HCT116 (cell line): Measurements from ENCODE around the gene ROR2. TPM values are rescaled to one million over a fixed set of nuclear protein-coding genes. Genes with fewer than 3 reads are reported as not detected.

Experiments
- ATAC-seq: fragments of 200-7000 bp; cut with Tn5 transposase; 2 replicates; pipeline ENCODE4 v1.9.1; 2020; ENCODE audit warnings: mild to moderate bottlenecking, moderate library complexity
- BruUV-seq: library from RNA; stranded (reverse); fragments of 400-500 nt; replicated peaks from 2 replicates; lab custom pipeline; 2021; lab: Mats Ljungman, UMichigan
- CTCF ChIA-PET: fragments of 300-600 bp; sonication (Branson Sonifier 250); formaldehyde crosslinking; loops from one replicate; lab custom pipeline; 2021; ENCODE audit warnings: antibody characterized with exemption; lab: Charles Lee
- POLR2A ChIA-PET: fragments of 300-600, 350-600 bp; sonication (Branson Sonifier 250); formaldehyde crosslinking; loops from one replicate; lab custom pipeline; 2021; ENCODE audit warnings: antibody characterized with exemption; lab: Charles Lee
- RAD21 ChIA-PET, 2 experiments: fragments of 300-600 bp; sonication (Branson Sonifier 250); formaldehyde crosslinking; loops; one replicate each; lab custom pipeline; 2023; ENCODE audit warnings: low total read pairs in 2 of 2; ENCODE audit not compliant: uncharacterized antibody in 2 of 2, unreplicated experiment in 2 of 2, low non-redundant PET in 1 of 2; lab: Charles Lee
- DNase-seq: peaks from one replicate; pipeline ENCODE4 v3.0.0-alpha.2; 2010; ENCODE audit warnings: low read depth, low spot score
- H2AFZ ChIP-seq: fragments of 200-600 bp; shearing (Covaris generic), sonication (generic); 2 replicates; pipeline ENCODE4 v1.6.1; 2017; ENCODE audit warnings: low read depth, mixed run types, mixed read lengths, antibody characterized with exemption, low read length; ENCODE audit not compliant: poor library complexity, severe bottlenecking
- H3K27ac ChIP-seq: 2 replicates; pipeline ENCODE4 v1.5.1; 2012; ENCODE audit warnings: low read depth, low read length
- H3K27me3 ChIP-seq: fragments of 200-600 bp; sonication (generic); 2 replicates; pipeline ENCODE4 v1.6.1; 2016; ENCODE audit warnings: mixed run types, low read length, mixed read lengths; ENCODE audit not compliant: insufficient read depth
- H3K36me3 ChIP-seq, 2 experiments: fragments of 200-500 bp in 1 of 2; fragments of 200-600 bp in 1 of 2; sonication (Bioruptor generic) in 1 of 2; sonication (generic) in 1 of 2; 2 replicates each; pipeline versions ENCODE4 v1.5.1 to v1.6.1; 2014 to 2016; ENCODE audit warnings: low read length in 2 of 2, inconsistent platforms in 1 of 2, mixed read lengths in 1 of 2, mixed run types in 1 of 2; ENCODE audit not compliant: insufficient read depth in 2 of 2, control insufficient read depth in 1 of 2
- H3K4me1 ChIP-seq, 2 experiments: fragments of 200-600 bp in 1 of 2; sonication (generic) in 1 of 2; 2 replicates each; pipeline versions ENCODE4 v1.5.1 to v1.6.1; 2012 to 2017; ENCODE audit warnings: low read length in 2 of 2, inconsistent platforms in 1 of 2, mild to moderate bottlenecking in 1 of 2, mixed read lengths in 1 of 2, mixed run types in 1 of 2, moderate library complexity in 1 of 2; ENCODE audit not compliant: insufficient read depth in 2 of 2, control insufficient read depth in 1 of 2
- H3K4me2 ChIP-seq: fragments of 200-600 bp; sonication (generic); 2 replicates; pipeline ENCODE4 v1.6.1; 2017; ENCODE audit warnings: mixed run types, low read length, mixed read lengths
- H3K4me3 ChIP-seq, 2 experiments: fragments of 200-600 bp in 1 of 2; sonication (generic) in 1 of 2; replicated peaks in 1 of 2; 2 replicates each; pipeline ENCODE4 v1.5.1; 2011 to 2016; ENCODE audit warnings: low read length in 2 of 2, control low read depth in 1 of 2, low read depth in 1 of 2, mild to moderate bottlenecking in 1 of 2, mixed read lengths in 1 of 2, mixed run types in 1 of 2
- H3K79me2 ChIP-seq: fragments of 200-600 bp; sonication (generic); 2 replicates; pipeline ENCODE4 v1.6.1; 2017; ENCODE audit warnings: mild to moderate bottlenecking, mixed run types, low read length, moderate library complexity, mixed read lengths; ENCODE audit not compliant: insufficient read depth
- H3K9ac ChIP-seq: fragments of 200-600 bp; sonication (generic); 2 replicates; pipeline ENCODE4 v1.6.1; 2016; ENCODE audit warnings: low read length, mixed read lengths
- H3K9me2 ChIP-seq: fragments of 200-600 bp; sonication (generic), shearing (Covaris generic); 2 replicates; pipeline ENCODE4 v1.6.1; 2017; ENCODE audit warnings: mixed run types, mild to moderate bottlenecking, moderate library complexity; ENCODE audit not compliant: insufficient read depth
- H3K9me3 ChIP-seq, 2 experiments: fragments of 200-500 bp in 1 of 2; fragments of 200-600 bp in 1 of 2; sonication (Bioruptor generic) in 1 of 2; sonication (generic) in 1 of 2; 2 replicates each; pipeline ENCODE4 v1.6.1; 2014 to 2017; ENCODE audit warnings: low read length in 2 of 2, mixed read lengths in 2 of 2, inconsistent platforms in 1 of 2, low read depth in 1 of 2, mild to moderate bottlenecking in 1 of 2, mixed run types in 1 of 2, moderate library complexity in 1 of 2; ENCODE audit not compliant: control insufficient read depth in 1 of 2, insufficient read depth in 1 of 2
- H4K20me1 ChIP-seq: fragments of 200-600 bp; sonication (generic), shearing (Covaris generic); 2 replicates; pipeline ENCODE4 v1.6.1; 2017; ENCODE audit warnings: mixed run types, mild to moderate bottlenecking, moderate library complexity; ENCODE audit not compliant: insufficient read depth
- ELF1 ChIP-seq: IDR thresholded peaks from 2 replicates; pipeline ENCODE4 v1.6.1; 2012; ENCODE audit warnings: low read depth, borderline replicate concordance
- POLR2A ChIP-seq: IDR thresholded peaks from 2 replicates; pipeline ENCODE4 v1.7.0; 2011; ENCODE audit warnings: borderline replicate concordance; ENCODE audit not compliant: insufficient read depth, insufficient read length; ENCODE audit errors: extremely low read depth
- POLR2AphosphoS5 ChIP-seq: IDR thresholded peaks from 2 replicates; pipeline ENCODE4 v1.6.1; 2011; ENCODE audit warnings: mild to moderate bottlenecking, low read depth, low read length, moderate library complexity
- RAD21 ChIP-seq: IDR thresholded peaks from 2 replicates; pipeline ENCODE4 v1.6.1; 2012; ENCODE audit warnings: low read depth, mild to moderate bottlenecking
- TCF7L2 ChIP-seq: IDR thresholded peaks from 2 replicates; pipeline ENCODE4 v1.7.0; 2011; ENCODE audit warnings: borderline replicate concordance, inconsistent platforms; ENCODE audit not compliant: insufficient read depth, insufficient read length; ENCODE audit errors: extremely low read depth
- intact Hi-C: fragments of 100-400 bp; cut with micrococcal nuclease; formaldehyde crosslinking; loops from 2 replicates; pipeline ENCODE4 v1.10.0; 2022
- total RNA-seq: library from RNA; stranded (reverse); gene quantifications from one replicate; pipeline ENCODE4 v1.2.1, GENCODE V29; 2021; ENCODE audit not compliant: unreplicated experiment
- TF ChIP-seq, protein P1 (sequence below), 3 experiments: fragments of 200-600 bp in 1 of 3; sonication (generic) in 1 of 3; IDR thresholded peaks in 2 of 3; conservative IDR thresholded peaks in 1 of 3; 2 replicates each; pipeline ENCODE4 v1.5.1; 2012 to 2017; ENCODE audit warnings: low read depth in 2 of 3, low read length in 2 of 3, antibody characterized with exemption in 1 of 3, borderline replicate concordance in 1 of 3, control low read depth in 1 of 3, mild to moderate bottlenecking in 1 of 3, mixed read lengths in 1 of 3, mixed run types in 1 of 3, moderate library complexity in 1 of 3; ENCODE audit not compliant: insufficient read depth in 1 of 3

ROR2 gene
- total RNA-seq, 1 experiment from 2014 or later, result 15.7 TPM

DNA sequence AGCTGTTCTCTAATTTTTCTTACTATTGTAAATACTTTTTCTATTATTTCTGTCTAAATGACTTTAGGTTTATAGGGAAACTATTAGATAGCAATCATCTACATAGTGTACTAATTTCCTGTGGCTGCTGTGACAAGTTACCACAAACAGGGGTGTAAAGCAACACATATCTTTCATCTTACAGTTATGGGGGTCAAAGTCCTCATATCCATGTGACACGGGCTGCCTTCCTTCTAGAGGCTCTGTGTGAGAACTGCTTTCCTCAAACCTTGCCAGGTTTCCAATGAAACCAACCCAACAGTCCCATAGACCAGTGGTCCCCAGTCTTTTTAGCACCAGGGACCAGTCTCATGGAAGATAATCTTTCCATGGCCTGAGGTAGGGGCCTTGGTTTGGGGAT lies 189.1 kb downstream of the ROR2 start (continued):
- TF ChIP-seq TCF7L2 (no peak), ELF1 (no peak)

DNA sequence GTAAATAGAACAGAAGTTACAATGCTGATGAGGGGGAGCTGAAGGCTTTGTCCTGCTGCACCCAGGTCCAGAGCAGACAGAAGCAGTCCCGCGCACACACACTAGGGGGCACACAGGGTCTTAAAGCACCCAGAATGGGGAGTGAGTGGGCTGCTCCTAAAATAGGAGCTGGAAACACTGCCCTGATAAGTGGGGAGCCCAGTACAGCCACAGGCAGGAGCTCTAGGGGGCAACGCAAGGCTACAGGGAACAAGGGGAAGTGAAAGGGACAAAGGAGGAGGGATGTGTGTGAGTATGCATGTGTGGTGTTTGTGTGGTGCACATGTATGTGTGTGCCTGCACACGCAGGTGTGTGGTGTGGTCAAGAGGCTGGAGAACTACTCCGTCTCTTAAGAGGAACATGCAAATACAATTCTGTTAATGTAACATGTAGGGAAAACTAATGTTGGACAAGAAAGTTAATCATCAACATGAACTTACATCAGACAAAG lies 191.5 kb downstream of the ROR2 start:
- H3K79me2 ChIP-seq, result no peaks in the 10 kb centered on the region
- intact Hi-C loops, result loop anchor here (2.0 kb wide), 1 partner anchor 220 kb away; no protein-coding TSS in a partner anchor
- RAD21 ChIA-PET, result interaction anchor here (0.6 to 1.4 kb wide), 4 partner anchors 190 to 343 kb away, joined by 3 to 5 read pairs (median 4); partner anchors contain the start of gene ROR2 (in 1 of the 2)
- TF ChIP-seq RAD21 (peak; percentile 72), POLR2A (no peak), POLR2AphosphoS5 (no peak)
- TF ChIP-seq, protein P1, sequence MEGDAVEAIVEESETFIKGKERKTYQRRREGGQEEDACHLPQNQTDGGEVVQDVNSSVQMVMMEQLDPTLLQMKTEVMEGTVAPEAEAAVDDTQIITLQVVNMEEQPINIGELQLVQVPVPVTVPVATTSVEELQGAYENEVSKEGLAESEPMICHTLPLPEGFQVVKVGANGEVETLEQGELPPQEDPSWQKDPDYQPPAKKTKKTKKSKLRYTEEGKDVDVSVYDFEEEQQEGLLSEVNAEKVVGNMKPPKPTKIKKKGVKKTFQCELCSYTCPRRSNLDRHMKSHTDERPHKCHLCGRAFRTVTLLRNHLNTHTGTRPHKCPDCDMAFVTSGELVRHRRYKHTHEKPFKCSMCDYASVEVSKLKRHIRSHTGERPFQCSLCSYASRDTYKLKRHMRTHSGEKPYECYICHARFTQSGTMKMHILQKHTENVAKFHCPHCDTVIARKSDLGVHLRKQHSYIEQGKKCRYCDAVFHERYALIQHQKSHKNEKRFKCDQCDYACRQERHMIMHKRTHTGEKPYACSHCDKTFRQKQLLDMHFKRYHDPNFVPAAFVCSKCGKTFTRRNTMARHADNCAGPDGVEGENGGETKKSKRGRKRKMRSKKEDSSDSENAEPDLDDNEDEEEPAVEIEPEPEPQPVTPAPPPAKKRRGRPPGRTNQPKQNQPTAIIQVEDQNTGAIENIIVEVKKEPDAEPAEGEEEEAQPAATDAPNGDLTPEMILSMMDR (IDR thresholded peaks at IDR 0.05 in 2 of 3, conservative IDR thresholded peaks at IDR 0.05 in 1 of 3; ENCODE audit: borderline replicate concordance in 1 of 3, insufficient read depth in 1 of 3, low read depth in 2 of 3, low read length in 2 of 3), result peak; percentile 54 to 87 (median 86); a peak in 5 of 6 replicates
- TF ChIP-seq, all 23 proteins: peak for 2
- no TSS peak for BruUV-seq
- POLR2A ChIA-PET, result no interaction called here
- H3K4me1 ChIP-seq, result no peaks in the 10 kb centered on the region
- no peaks in the 10 kb centered on the region for H4K20me1 ChIP-seq
- no peak overlapping the region for H3K4me3 ChIP-seq
- H3K9me3 ChIP-seq, result no peaks in the 10 kb centered on the region
- H3K27ac ChIP-seq, result no peak overlapping the region
- H3K4me2 ChIP-seq, result no peak overlapping the region
- H3K9me2 ChIP-seq, result no peaks in the 10 kb centered on the region
- H3K27me3 ChIP-seq, result no peaks in the 10 kb centered on the region
- no peak overlapping the region for H2AFZ ChIP-seq
- H3K9ac ChIP-seq, result no peak overlapping the region
- H3K36me3 ChIP-seq, result no peaks in the 10 kb centered on the region; a peak in 1 of 4 replicates
- peak; percentile 32 for DNase-seq
- CTCF ChIA-PET, result interaction anchor here (0.9 to 2.1 kb wide), 9 partner anchors 9 to 860 kb away, joined by 3 to 11 read pairs (median 3); partner anchors contain the start of gene ROR2
- ATAC-seq, result peak; percentile 97
